ENCODE results near the gene CCSER2. TPM values are rescaled to one million over a fixed set of nuclear protein-coding genes. Genes with fewer than 3 reads are reported as not detected.

The CCSER2 gene
- total RNA-seq, 4 donors from 2014 or later = 33.7 to 63.9 (median 47.5) TPM

DNA sequence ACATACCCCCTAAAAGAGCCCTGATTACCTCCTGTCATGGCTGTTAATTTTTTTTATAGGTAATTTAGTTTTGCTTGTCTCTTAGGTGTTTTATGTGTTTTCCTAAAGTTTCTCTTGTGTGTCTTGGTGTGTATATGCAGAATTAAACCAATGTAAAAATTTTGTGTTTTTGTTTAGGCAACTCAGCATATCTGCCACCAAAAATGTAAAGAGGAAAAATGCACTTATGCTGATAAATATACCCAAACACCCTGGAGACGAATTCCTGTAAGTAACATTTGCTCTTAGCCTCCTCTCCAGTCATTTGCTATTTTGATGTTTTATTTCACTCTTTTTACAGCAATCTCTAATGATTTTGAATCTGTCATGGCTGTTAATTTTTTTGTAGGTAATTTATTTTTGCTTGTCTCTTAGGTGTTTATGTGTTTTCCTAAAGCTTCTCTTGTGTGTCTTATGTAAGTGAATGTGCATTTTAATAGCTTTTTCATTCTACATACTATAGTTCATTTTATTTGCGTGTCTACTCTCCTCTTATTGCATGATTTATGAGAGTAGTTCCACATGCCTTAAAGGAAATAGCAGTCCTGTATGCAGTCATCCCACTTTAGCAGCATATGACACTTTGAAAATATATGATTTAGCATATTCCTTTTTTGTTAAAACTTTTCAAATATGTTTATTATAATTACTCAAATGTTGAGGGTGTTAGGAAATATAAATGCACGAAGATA lies 149.2 kb downstream of the CCSER2 start:
- Histone ChIP-seq H3K4me1 (no peaks in the 10 kb centered on the region), H3K27me3 (no peaks in the 10 kb centered on the region), H3K9me3 (no peaks in the 10 kb centered on the region), H3K27ac (no peak overlapping the region), H3K36me3 (peaks cover 0 to 4% (median 0%) of the 10 kb centered on the region in 3 donors), H3K4me3 (no peak overlapping the region)
- no peak for DNase-seq
- TF ChIP-seq POLR2A (IDR thresholded peaks at IDR 0.05) = no peak
- TF ChIP-seq, protein P1, sequence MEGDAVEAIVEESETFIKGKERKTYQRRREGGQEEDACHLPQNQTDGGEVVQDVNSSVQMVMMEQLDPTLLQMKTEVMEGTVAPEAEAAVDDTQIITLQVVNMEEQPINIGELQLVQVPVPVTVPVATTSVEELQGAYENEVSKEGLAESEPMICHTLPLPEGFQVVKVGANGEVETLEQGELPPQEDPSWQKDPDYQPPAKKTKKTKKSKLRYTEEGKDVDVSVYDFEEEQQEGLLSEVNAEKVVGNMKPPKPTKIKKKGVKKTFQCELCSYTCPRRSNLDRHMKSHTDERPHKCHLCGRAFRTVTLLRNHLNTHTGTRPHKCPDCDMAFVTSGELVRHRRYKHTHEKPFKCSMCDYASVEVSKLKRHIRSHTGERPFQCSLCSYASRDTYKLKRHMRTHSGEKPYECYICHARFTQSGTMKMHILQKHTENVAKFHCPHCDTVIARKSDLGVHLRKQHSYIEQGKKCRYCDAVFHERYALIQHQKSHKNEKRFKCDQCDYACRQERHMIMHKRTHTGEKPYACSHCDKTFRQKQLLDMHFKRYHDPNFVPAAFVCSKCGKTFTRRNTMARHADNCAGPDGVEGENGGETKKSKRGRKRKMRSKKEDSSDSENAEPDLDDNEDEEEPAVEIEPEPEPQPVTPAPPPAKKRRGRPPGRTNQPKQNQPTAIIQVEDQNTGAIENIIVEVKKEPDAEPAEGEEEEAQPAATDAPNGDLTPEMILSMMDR (IDR thresholded peaks at IDR 0.05) = no peak

DNA sequence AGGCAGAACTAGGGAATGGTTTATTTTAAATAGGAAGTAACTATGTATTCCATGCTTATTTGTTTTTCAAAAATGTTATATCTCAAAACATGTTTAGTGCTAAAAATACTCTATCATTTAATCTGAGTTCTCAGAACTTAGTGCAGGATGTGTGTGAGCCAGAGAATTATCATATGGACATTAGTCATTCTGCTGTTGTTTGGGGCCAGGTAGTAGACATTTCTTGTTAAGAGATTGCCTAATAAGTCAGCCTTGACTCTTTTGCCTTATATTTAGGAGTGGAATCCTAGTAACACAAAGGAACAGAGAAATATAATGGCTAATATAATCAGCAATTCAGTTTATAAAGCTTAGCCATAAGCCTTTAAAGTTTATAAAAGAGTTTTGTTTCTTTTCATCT lies 149.8 kb downstream of the CCSER2 start:
- TF ChIP-seq POLR2A (IDR thresholded peaks at IDR 0.05) = no peak
- TF ChIP-seq, protein P1 (IDR thresholded peaks at IDR 0.05) = no peak
- H3K36me3 ChIP-seq = peaks cover 0 to 4% (median 0%) of the 10 kb centered on the region in 3 donors
- H3K4me3 ChIP-seq = no peak overlapping the region
- no peak overlapping the region for H3K27ac ChIP-seq
- no peaks in the 10 kb centered on the region for H3K27me3 ChIP-seq
- no peaks in the 10 kb centered on the region for H3K9me3 ChIP-seq
- no peaks in the 10 kb centered on the region for H3K4me1 ChIP-seq
- DNase-seq = no peak

DNA sequence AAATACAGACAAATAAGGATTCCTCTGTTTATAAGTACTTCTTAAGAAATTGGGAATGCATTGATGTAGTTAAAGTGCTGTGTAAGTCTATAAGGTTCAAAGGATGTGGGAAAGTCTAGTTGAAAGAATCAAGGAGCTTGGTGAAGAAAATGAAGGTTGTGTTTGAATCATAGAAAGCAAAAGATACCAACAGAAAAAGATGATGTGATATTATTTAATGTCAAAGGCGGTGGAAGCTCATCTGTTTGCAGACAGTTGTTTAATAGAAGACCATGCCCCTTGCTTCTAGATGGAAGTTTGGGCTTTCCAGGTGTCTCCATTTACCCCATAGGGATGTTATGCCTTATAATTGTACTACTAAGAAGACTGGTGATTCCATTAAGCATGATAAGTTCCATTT lies 150.3 kb downstream of the CCSER2 start:
- no peak for TF ChIP-seq POLR2A (IDR thresholded peaks at IDR 0.05)
- TF ChIP-seq, protein P1 (IDR thresholded peaks at IDR 0.05) = no peak
- no peak for DNase-seq
- no peaks in the 10 kb centered on the region for H3K9me3 ChIP-seq
- no peaks in the 10 kb centered on the region for H3K27me3 ChIP-seq
- peaks cover 0 to 4% (median 0%) of the 10 kb centered on the region in 3 donors for H3K36me3 ChIP-seq
- no peak overlapping the region for H3K27ac ChIP-seq
- H3K4me1 ChIP-seq = no peaks in the 10 kb centered on the region
- no peak overlapping the region for H3K4me3 ChIP-seq

DNA sequence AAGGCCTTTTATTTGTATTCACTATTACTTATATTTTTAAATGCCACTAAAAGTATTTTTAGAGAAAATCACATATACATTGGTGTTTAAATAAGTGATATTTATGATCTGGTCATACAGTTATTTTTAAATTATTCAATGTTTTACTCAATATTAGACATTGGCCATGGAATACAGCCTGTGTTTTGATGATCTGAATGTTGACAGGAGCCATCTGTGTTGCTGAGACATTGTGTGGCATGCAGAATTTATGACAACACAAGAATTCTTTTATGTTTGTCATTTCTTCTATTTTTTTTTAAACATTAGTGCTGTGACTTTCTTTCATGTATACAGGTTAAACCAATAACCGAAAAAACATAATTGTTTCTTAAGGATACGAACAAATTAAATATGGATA lies 156.2 kb downstream of the CCSER2 start:
- H3K27me3 ChIP-seq = no peaks in the 10 kb centered on the region
- H3K9me3 ChIP-seq = no peaks in the 10 kb centered on the region
- H3K4me3 ChIP-seq = no peak overlapping the region
- no peak for TF ChIP-seq POLR2A (IDR thresholded peaks at IDR 0.05)
- TF ChIP-seq, protein P1 (IDR thresholded peaks at IDR 0.05) = no peak
- peaks cover 0 to 7% (median 0%) of the 10 kb centered on the region in 3 donors for H3K36me3 ChIP-seq
- H3K27ac ChIP-seq = no peak overlapping the region
- no peak for DNase-seq
- no peaks in the 10 kb centered on the region for H3K4me1 ChIP-seq

DNA sequence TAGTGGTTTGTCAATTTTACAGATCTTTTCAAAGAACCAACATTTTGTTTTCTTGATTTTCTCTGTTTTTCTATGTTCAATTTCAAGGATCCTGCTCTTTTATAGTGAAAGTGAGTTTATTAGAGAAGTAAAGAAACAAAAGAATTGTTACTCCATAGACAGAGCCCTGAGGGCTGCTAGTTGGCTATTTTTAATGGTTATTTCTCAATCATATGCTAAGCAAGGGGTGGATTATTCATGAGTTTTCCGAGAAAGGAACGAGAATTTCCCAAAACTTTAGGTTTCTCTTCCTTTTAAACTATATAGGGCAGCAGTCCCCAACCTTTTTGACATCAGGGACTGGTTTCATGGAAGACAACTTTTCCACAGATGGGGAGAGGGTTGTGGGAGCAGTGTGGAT lies 165.0 kb downstream of the CCSER2 start:
- no peaks in the 10 kb centered on the region for H3K27me3 ChIP-seq
- no peak for DNase-seq
- no peak for TF ChIP-seq POLR2A (IDR thresholded peaks at IDR 0.05)
- H3K27ac ChIP-seq = no peak overlapping the region
- H3K36me3 ChIP-seq = peaks cover 0 to 5% (median 0%) of the 10 kb centered on the region in 3 donors
- H3K4me3 ChIP-seq = no peak overlapping the region
- H3K9me3 ChIP-seq = no peaks in the 10 kb centered on the region
- no peaks in the 10 kb centered on the region for H3K4me1 ChIP-seq

DNA sequence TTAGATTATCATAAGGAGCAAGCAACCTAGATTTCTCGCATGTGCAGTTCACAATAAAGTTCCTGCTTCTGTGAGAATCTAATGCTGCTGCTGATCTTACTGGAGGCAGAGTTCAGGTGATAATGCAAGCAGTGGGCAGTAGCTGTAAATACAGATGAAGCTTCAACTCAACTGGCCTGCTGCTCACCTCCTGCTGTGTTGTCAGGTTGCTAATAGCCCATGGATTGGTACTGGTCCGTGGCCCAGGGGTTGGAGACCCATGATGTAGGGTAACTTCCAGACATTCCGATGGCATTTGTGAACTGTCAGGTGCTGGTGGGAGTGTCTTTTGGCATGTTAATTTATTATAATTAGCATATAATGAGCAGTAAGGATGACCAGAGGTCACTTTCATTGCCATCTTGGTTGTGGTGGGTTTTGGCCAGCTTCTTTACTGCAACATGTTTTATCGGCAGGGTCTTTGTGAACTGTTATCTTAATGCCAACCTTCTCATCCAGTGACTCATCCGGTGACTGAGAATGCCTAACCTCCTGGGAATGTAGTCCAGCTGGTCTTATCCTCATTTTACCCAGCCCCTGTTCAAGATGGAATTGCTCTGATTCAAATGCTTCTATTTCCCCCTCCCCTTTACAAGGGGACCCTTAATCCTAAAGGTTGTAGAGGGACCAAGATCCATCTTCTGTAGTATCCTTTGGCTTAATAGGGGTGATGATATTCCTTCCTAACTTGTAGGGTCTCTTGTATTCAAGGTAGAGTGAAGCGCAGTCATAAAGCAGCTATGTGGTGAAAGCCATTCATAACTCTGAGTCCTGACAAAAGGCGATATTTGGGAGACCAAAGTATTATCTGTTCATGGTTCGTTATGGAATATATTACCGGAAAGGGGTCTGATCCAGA lies 165.8 kb downstream of the CCSER2 start:
- no peak for TF ChIP-seq POLR2A (IDR thresholded peaks at IDR 0.05)
- TF ChIP-seq, protein P1 (IDR thresholded peaks at IDR 0.05) = no peak
- H3K36me3 ChIP-seq = peaks cover 0 to 5% (median 0%) of the 10 kb centered on the region in 3 donors
- H3K27me3 ChIP-seq = no peaks in the 10 kb centered on the region
- no peak overlapping the region for H3K27ac ChIP-seq
- no peaks in the 10 kb centered on the region for H3K4me1 ChIP-seq
- no peak overlapping the region for H3K4me3 ChIP-seq
- H3K9me3 ChIP-seq = no peaks in the 10 kb centered on the region
- DNase-seq = no peak
